AG09309 (cell line): ENCODE results near the gene EEF1AKMT3.

Experiments used
- DNase-seq: peaks from one replicate; pipeline ENCODE4 v3.0.0-alpha.2; 2010; ENCODE audit warnings: low read depth
- H3K4me3 ChIP-seq: 2 replicates; pipeline ENCODE4 v1.5.1; 2011; ENCODE audit warnings: mild to moderate bottlenecking, low read depth, low read length, moderate library complexity; ENCODE audit not compliant: control insufficient read depth
- CTCF ChIP-seq: IDR thresholded peaks from 2 replicates; pipeline ENCODE4 v1.5.1; 2011; ENCODE audit warnings: mild to moderate bottlenecking, low read depth, low read length, inconsistent platforms; ENCODE audit not compliant: insufficient read depth, control insufficient read depth; ENCODE audit errors: missing control alignments

Gene EEF1AKMT3

GRCh38 chr12:57745485-57745881 lies 26.9 kb upstream of the EEF1AKMT3 start:
- H3K4me3 ChIP-seq: peak overlapping the region; percentile 69
- no peak for DNase-seq
- no peak for TF ChIP-seq CTCF

DNA sequence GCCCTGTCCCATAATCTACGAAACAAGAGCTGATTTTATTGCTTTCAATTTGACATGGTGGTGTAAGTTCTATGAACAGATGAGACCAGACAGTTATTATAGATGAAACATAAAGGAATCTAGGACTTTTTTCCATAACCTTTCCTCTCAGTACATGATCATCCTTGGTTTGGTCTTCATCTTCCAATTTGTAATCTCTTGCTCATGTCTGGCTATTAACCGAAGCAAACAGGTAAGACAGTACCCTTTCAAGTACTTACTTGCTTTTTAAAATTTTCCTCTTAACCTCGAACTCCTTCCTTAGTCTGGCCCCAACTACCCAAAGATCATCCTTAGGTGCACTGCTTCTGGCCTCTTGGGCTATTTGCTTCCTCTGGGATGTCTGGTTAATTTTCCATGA lies 26.4 kb upstream of the EEF1AKMT3 start:
- no peak for TF ChIP-seq CTCF
- H3K4me3 ChIP-seq: peak overlapping the region; percentile 69
- no peak for DNase-seq

DNA sequence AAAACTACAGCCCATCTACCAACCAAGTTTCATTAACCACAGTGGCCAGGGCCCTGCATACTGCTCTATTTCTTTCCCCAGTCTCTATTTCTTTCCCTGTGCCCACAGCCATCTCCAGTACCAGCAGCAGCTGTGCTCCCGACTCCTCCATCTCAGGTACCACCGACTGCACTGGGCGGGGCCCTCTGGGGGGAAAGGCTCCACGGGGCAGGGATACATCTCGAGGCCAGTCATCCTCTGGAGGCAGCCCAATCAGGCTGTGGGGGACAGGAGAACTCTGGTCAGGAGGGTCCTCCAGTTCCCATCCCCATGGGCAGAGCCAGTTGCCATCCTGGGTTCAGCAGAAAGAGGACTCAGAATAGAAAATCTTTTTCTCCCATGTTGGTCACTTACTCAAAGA lies 23.4 kb upstream of the EEF1AKMT3 start:
- no peak for DNase-seq
- no peak overlapping the region for H3K4me3 ChIP-seq
- TF ChIP-seq CTCF: no peak

- TF ChIP-seq CTCF: no peak
- H3K4me3 ChIP-seq: peak overlapping the region; percentile 88
- DNase-seq: no peak
These were observed 21.6 kb upstream of the EEF1AKMT3 start for GRCh38 chr12:57750561-57751431.

DNA sequence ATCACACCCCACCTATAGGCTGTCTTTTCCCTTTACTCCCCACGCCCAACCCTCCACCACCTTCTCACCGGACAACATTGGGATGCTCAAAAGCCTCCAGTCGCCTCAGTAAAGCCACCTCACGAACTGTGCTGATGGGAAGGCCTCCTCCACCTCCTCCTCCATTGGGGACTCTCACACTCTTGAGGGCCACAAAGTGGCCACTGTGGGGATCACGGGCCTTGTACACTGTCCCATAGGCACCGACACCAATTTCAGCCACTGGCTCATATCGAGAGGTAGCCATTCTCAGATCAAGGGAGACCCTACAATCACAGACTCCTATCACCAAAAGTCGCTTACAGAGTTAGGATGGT lies 21.0 kb upstream of the EEF1AKMT3 start:
- no peak for DNase-seq
- no peak for TF ChIP-seq CTCF
- H3K4me3 ChIP-seq: peak overlapping the region; percentile 88

DNA sequence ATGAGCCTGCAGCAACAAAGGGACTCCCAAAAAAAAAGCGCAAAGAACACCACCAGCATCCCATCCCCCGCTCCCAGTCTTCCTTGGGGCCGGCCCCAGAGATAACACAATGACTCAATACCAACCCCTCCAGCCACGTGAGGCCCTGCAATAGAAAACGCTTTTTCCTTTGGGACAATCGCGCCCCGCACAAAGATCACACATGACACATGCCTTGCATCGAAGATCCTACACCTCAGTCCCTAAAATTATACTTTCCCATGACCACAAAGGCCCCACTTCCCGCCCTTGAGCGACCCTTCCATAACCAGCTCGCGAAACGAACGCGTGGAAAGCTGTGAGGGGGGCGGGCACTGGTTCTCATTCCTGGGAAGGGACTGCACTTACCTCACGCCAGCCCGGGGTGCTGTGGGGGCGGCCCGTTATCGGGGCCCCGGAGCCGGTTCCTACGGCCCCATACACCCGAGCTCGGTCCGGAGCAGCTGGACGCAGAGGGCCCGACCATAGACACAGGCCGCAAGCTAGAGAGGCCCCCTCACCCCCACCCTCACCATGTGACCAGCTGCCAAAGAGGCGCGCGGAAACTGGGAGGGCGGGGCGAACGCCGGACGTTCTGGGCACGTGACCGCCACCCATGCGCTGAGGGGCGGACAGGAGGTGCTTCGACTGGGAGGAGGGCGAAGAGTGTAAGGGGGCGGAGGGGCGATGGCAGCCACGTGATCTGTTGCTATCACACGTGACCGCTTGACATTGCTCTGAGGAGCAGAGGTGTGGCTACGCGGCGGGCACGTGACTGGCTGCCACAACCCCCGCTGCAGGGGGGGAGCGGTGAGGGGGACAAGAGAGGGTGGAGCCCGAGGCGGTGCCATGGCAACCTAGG lies 20.4 kb upstream of the EEF1AKMT3 start, which contains the start of gene CDK4:
Gene CDK4 (minus strand): TSS at position 523 of the 880 bp plus-strand sequence. CDS start 593 bp downstream, outside the sequence.
- no peak for TF ChIP-seq CTCF
- peak; percentile 98 for DNase-seq
- H3K4me3 ChIP-seq: peak within 1 kb of the TSS; percentile 88
